H1 (cell line): ENCODE results near the gene ADCY3. TPM values are rescaled to one million over a fixed set of nuclear protein-coding genes. Genes with fewer than 3 reads are reported as not detected.

Experiments used
- CEBPB ChIP-seq: IDR thresholded peaks from 2 replicates; pipeline ENCODE4 v1.6.1; 2012; ENCODE audit warnings: low read depth, low read length
- polyA plus RNA-seq, 7 experiments: library from polyadenylated mRNA; depleted of rRNA in 3 of 7; stranded (reverse) in 5 of 7; unstranded in 2 of 7; fragments of >200 nt in 5 of 7; fragments of 200-250 nt in 2 of 7; gene quantifications; 1 replicate in 5 of 7; 2 replicates in 1 of 7; 4 replicates in 1 of 7; pipeline versions ENCODE4 v1.2.1 to v1.2.3, GENCODE V29; 2011 to 2013; ENCODE audit warnings: missing spikeins in 2 of 7, mixed read lengths in 2 of 7
- total RNA-seq: library from RNA; stranded (reverse); fragmentation: NEBNext Ultra II Directional; extraction: Animal tissue kit (Norgen Biotek cat#: 25700); gene quantifications from 2 replicates; pipeline ENCODE4 v1.2.1, GENCODE V29; 2021
- TF ChIP-seq, protein P1 (sequence below), 3 experiments: IDR thresholded peaks; 1 replicate in 2 of 3; 2 replicates in 1 of 3; pipeline versions ENCODE4 v1.5.1 to v1.6.1; 2011; ENCODE audit warnings: low read length in 3 of 3, mild to moderate bottlenecking in 3 of 3, inconsistent platforms in 2 of 3, low read depth in 1 of 3, moderate library complexity in 1 of 3; ENCODE audit not compliant: insufficient read depth in 1 of 3; ENCODE audit errors: control extremely low read depth in 1 of 3

ADCY3 gene
- total and polyA plus RNA-seq, 2 of the 8 experiments (the other 6 are each of a cell fraction or from before 2014, with no cell fraction given), result 45.1 to 52.9 TPM

DNA sequence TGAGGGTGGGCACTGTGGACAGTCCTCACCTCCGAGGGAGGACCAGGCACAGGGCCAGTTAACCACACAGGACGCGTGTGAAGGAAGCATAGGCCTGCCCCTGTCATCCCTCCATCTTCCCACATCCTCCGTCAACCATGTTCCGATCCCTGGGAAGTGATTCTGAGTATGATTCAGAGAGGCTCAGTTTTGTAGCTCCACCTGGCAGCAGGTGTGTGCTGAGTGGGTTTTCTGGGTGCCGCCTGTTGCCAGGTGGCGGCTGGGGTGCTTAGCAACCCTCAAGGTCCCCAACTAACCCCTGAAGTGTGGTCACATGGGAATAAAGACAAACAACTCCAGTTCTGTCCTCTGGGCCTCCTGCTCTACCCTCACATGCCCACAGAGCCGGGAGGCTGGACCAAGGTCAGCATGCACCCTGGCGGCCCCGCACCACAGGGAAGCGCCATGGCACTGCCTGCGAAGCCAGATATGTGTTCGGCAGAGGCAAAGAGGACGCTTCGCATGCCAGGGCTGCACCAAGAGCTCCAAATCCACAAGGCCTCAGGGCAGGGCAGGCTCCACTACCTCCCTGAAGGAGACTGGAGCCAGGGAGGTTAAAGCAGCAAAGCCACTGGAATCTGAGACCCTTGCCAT lies 60.0 kb downstream of the ADCY3 start (continued):
- TF ChIP-seq CEBPB, result no peak
- TF ChIP-seq, protein P1, sequence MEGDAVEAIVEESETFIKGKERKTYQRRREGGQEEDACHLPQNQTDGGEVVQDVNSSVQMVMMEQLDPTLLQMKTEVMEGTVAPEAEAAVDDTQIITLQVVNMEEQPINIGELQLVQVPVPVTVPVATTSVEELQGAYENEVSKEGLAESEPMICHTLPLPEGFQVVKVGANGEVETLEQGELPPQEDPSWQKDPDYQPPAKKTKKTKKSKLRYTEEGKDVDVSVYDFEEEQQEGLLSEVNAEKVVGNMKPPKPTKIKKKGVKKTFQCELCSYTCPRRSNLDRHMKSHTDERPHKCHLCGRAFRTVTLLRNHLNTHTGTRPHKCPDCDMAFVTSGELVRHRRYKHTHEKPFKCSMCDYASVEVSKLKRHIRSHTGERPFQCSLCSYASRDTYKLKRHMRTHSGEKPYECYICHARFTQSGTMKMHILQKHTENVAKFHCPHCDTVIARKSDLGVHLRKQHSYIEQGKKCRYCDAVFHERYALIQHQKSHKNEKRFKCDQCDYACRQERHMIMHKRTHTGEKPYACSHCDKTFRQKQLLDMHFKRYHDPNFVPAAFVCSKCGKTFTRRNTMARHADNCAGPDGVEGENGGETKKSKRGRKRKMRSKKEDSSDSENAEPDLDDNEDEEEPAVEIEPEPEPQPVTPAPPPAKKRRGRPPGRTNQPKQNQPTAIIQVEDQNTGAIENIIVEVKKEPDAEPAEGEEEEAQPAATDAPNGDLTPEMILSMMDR (IDR thresholded peaks at IDR 0.05; ENCODE audit: control extremely low read depth in 1 of 3, insufficient read depth in 1 of 3, low read depth in 1 of 3, low read length in 3 of 3), result no peak
